Measurements from ENCODE around the gene TADA1.
"Not testable (repeated sequence)": the region's sequence is repeated elsewhere in the genome, so short reads cannot be mapped to it uniquely, and the experiment has no call there.

The TADA1 gene

DNA sequence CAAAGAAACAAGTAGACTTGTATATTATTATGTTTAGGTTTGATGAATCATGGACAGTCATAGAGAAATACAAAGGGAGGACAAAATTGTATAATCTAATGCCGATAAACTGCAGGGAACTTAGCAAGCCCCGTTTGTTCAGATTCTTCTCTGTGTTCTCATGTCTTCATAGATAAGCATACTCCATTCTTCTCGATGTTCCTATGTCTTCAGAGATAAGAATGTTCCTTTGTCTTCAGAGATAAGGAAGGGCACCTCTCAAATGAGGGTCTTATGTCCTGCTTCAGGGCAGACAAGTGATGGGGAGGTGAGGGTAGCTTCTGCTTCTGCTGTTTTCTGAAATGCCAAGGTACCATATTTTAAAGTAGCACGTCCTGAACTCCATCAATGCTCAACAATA lies 19.7 kb upstream of the TADA1 start:
- DNase-seq (ENCODE audit: low read depth in 2 of 2): no peak

DNA sequence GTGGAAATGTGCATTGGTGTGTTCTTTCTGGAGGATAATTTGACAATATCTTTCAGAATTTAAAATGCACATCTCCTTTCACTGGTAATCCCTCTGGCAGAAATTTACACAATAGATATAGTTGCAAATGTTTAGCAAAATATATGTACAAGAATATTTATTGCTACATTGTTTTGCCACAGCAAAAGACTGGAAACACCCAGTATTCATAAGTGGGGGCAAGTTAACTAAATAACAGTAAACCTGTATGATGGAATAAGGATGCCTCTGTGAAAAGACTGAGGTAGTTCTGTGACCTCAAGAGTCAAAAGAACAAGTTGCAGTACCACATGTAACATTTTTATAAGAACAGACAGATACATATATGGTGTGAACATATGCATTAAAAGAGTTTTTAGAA lies 13.7 kb upstream of the TADA1 start:
- no peak for DNase-seq (ENCODE audit: low read depth in 2 of 2)

DNA sequence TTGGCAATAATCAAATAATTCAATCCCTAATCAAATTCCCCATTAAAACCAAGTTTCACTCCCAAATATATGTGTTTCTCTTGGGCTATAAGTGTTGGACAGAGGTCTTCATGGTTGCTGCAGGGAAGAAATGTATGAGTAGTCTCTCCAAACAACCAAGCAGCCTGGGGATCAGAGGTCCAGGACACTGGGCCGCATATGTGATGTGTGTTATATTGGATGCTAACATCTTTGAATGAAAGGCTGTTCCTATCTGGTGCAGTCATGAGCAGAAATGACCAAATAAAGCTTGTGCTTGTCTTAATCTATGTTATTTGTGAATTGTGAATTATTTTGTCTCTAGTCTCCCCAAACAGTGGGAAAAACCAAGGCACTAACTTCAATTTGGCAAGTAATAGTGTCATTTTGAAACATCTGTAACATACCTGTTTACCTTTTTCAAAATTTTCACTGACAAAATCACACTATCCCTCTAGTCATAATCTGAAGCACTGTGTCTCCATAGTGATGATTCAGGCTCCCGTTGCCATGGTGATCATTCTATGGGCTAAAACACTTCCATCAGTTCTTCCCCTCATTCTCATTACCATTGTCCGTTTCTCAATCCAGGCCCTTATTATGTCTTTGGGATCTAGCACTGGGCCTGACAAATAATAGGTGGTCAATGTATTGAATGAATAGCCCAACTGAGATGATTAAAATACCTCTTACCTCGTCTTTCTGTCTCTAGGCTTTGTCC lies 12.5 kb upstream of the TADA1 start:
- no peak for DNase-seq (ENCODE audit: low read depth in 2 of 2)

DNA sequence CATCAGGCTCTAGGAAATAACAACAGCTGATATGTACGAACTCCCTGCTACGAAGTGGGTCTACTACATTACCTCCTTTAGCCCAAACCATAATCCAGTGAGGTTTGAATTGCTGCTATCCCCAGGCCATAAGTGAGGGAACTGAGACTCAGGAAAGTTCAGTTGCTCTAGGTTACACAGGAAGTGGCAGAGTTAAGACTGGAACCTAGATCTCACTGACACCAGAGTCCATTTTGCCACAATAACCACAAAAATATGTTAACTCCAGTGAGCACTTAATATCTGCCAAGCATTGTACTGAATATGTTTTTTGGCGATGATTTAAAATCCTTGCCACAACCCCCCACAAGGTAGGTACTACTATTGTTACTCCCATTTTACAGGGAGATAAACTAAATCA lies 8.9 kb upstream of the TADA1 start:
- DNase-seq (ENCODE audit: low read depth in 2 of 2): no peak

DNA sequence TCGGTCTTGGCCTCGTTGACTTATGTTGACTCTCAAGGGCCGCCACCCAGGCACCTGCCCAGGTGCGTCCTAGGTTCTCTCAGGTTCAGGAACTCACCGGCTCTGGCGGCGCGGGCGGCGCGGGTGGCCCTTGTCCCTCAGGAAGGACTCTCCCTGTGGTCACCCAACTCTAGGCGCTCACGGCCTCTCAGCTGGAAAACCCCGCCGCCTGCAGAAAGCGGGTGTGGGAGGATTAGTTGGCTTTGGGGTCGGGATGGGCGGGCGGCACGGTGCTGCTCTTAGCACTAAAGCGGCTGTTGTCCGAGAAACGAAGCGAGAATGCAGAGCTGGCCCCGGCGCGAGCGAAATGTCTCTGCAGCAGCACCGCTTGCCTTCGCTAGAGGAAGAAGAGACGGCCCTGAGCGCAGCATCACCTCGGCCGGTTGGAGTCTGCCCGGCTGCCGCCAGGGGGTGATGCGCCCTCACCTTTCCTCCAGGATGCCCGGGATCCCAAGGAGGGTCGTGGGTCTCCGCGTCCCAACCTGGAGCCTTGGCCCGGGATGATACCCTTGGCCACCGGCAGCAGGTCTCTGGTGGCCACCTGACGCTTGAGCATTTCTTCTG lies 8.1 kb upstream of the TADA1 start:
- no peak for DNase-seq (ENCODE audit: low read depth in 2 of 2)

DNA sequence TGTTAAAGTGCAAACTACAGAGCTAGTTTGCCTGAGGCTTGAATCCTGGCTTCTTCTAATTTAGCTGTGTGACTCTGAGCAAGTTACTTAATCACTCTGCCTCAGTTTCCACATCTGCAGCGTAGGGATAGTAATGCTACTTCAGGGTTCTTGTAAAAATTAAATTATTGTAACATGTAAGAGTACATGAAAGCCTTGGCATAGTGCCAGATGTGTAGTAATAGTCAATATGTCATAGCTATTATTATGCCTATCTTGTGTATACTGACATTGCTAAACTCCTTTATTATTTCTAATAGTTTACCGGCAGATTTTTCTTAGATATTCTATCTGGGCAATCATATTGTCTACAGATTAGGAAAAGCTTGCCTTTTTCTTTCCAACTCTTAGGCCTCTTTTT lies 6.8 kb upstream of the TADA1 start:
- no peak for DNase-seq (ENCODE audit: low read depth in 2 of 2)

DNA sequence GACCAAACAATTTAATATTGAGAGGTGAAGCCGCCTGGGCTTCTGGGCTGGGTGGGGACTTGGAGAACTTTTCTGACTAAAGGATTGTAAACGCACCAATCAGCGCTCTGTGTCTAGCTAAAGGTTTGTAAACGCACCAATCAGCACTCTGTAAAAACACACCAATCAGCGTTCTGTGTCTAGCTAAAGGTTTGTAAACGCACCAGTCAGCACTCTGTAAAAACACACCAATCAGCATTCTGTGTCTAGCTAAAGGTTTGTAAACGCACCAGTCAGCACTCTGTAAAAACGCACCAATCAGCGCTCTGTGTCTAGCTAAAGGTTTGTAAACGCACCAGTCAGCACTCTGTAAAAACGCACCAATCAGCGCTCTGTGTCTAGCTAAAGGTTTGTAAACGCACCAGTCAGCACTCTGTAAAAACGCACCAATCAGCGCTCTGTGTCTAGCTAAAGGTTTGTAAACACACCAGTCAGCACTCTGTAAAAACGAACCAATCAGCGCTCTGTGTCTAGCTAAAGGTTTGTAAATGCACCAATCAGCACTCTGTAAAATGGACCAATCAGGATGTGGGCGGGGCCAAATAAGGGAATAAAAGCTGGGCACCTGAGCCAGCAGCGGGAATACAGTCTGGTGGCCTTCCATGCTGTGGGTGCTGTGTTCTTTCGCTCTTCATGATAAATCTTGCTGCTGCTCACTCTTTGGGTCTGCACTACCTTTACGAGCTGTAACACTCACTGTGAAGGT lies 2.3 kb upstream of the TADA1 start:
- DNase-seq (ENCODE audit: low read depth in 2 of 2): not testable (repeated sequence)

DNA sequence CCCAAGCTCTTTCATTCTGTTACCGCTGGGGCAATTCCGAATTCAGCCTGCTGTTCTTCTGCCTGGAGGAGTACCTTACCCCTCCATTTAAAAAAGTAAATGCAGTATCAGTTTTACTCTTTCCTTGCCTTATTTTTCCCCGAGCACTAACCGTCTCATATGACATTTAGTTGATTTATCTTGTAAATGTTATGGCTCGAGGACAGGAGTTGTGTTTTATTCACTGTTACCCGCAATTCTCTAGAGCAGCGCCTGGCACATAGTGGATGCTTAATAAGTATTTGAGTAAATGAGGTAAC lies 425 bp upstream of the TADA1 start:
- DNase-seq (ENCODE audit: low read depth in 2 of 2): no peak

DNA sequence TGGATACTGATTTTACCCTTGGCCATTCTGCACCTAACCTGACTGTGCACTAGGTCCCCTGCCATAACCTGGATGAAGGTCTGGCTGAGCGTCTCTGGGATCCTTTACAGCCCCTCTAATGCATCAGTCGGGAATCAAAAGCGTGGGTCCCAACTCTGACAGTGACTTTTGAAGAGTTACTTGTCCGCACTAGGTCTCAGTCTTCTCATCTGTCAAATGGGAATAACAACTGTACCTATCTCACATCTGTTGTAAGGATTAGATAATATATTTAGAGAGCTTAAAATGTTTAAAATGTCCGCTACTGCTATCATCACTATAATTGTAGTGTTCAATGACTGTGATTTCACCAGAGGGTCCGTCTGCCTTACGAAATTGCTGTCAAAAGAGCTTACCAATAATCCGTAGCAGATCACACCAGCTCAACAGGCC lies 746 bp downstream of the TADA1 start:
- DNase-seq (ENCODE audit: low read depth in 2 of 2): no peak

DNA sequence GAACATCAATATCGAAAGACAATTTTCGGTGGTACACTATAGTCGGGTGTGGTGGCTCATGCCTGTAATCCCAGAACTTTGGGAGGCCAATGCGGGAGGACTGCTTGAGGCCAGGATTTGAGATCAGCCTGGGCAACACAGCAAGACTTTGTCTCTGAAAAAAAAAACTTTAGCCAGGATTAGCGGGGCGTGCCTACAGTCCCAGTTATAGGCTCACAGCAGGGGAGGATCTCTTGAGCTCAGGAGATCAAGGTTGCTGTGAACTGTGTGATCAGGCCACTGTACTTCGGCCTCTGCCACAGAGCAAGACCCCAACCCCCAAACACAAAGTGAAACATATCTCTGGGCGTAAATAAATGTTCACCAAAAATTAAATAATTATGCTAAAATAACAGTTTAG lies 1.6 kb downstream of the TADA1 start:
- no peak for DNase-seq (ENCODE audit: low read depth in 2 of 2)

DNA sequence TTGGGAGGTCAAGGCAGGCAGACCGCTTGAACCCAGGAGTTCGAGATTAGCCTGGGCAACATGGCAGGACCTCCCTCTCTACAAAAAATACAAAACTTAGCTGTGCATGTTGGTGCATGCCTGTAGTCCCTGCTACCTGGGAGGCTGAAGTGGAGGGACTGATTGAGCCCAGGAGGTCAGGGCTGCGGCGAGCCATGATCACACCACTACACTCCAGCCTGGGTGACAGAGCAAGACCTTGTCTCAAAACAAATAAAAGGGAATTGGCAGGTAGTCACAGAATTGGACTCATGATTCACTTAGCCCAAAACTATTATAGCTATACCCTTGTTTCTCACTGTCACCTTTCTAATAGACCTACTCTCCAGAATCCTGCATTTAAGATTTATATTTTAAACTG lies 5.5 kb downstream of the TADA1 start:
- no peak for DNase-seq (ENCODE audit: low read depth in 2 of 2)

DNA sequence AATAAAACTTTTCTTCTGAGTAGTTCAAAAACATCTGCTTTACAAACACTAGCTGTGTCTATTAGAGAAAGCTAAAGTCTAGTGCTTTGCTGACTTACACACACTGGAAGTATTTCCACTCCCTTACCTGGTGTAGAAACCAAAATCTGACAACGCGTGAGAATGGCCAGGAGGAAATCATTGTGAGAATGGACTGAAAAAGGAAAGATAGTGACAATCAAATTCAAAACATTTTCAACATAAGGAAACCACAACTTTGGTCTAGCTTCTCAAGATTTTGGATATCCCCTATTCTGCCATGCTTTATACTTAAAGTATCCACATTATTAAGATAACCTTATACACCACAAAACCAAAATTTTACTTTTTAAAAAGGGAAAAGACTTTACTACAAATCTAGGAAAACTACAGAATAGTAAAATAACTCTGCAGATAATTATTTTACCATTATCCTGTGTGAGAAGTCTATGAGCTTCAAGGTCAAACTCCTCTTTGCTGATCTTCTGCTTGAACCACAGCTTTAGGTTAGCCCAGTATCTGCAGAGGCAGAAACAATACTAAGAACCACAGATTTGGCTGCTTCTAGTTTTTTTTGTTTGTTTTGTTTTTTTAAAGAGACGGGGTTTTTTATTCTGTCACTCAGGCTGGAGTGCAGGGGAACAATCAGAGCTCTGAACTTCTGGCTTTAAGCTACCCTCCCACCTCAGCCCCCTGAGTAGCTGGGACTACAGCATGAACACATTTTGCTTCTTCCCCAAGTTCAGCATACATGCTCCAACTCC lies 6.6 kb downstream of the TADA1 start:
- no peak for DNase-seq (ENCODE audit: low read depth in 2 of 2)

DNA sequence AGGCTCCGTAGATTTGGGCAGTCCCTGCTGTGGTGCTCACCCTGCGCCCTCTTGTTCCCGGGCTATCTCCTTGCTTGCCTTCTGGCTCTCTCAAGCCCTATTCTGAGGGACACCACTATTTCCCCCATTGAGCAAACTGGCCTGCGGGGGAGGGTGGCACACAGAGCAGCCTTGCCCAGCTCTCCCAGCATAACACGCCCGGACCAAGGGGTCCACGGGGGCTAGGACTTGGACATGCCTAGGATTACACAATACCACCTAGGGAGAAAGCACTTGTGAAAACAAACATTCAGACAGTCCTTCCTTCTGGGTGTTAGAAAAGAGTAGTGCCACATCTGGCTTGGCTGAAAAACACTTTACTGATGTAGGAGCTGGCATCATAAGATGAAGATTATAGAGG lies 7.4 kb downstream of the TADA1 start:
- DNase-seq (ENCODE audit: low read depth in 2 of 2): no peak

DNA sequence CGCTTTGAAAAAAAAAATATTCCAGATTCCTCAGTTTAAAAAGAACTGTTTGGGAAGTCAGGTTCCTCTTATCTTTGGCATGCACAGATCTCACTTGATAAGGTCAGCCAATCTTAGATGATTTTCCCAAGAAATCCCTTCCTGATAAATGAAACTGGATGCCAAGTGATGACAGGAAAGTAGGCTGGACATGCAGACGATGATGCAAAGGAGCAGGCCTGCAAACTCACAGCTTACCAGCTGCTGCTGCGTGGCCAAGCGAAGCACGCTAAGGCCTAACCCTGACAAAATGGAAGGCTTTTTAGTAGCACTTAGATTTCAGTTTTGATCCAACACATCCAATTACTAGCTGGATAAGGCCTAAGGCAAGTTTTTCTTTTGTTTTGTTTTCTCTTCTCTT lies 10.1 kb downstream of the TADA1 start:
- no peak for DNase-seq (ENCODE audit: low read depth in 2 of 2)

DNA sequence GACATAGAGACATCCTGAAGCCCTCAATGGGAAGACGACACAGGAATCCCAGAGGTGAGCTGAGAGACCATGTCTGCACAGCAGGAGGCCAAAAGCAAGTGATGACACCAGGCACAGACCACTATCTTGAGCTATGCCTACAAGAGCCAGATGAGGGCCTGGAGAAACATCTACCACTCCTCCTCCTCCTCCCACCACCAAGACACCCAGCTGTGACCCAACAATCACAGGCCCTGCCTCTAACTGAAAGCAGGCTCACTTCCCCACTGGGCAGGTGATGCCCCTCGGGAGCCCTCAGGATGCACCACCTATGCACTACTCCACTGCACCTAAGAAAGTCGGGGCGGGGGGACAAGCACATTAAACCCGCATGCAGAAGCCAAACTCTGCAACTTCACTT lies 16.5 kb downstream of the TADA1 start:
- DNase-seq (ENCODE audit: low read depth in 2 of 2): no peak

DNA sequence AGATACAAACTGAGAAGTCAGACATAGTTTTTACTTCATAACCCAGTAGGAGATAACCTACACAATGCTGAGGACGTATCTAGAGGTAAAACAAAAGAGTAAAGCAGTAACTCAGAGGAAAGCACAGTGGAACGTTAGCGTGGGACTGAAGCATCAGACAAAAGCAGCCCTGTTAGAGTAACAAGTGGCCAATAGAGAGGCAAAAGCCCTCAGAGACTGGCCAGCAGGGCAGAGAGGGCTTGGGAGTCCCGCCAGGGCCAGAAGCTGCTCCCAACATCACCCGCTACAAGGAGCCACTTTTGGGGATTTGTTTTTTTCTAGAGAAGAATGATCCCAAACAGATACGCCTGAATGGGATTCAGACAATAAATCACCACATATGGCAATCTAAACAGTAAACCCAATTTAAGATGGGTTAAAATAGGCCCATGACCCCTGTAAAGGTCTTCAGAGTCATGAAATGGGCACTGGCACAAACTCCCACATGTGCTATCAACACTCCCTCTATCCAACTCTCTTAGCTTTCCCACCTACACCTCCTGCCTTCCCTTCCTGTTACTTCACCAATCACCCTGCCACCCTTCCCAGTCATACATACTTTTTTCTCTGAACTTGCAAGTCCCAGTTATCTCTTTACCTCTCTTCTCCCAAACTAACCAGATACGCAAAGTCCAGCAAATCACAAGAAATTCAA lies 17.2 kb downstream of the TADA1 start:
- DNase-seq (ENCODE audit: low read depth in 2 of 2): no peak

DNA sequence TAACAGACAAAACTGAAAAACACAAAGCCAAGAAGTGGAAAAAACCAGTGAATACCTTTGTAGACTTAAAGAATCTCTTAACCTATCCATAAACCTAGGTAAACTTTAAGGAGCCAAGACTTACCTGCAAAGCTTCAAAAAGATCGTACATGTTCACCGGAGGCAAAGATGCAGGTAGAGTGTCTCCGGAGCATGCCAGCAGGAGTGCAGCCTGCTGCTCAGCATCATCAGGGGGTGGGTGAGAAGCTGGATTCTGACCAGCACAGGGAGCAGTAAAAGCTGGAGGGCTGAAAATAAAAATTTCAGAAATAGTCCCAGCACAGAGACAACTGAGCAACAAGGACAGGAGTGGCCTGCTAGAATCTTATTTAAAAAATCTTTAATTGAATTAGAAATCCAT lies 18.1 kb downstream of the TADA1 start:
- DNase-seq (ENCODE audit: low read depth in 2 of 2): no peak

DNA sequence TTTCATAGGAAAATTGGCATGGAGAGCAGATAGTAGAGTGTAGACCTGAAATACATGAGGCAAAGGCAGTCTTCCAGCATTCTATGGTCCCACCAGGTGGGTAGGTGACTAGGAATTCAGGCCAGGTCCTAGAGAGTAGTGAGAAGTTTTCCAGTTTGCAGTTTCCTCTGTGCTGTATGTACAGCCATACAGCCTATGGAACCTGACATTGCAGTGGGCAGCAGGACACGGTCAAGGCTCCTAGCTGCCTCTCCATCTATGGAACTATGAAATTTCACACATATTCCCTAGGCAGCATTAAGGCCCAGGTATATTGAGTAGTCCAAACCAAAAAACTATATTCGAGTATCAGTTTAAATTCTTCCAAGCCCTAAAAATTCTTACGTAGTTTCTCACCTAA lies 20.5 kb downstream of the TADA1 start:
- no peak for DNase-seq (ENCODE audit: low read depth in 2 of 2)

DNA sequence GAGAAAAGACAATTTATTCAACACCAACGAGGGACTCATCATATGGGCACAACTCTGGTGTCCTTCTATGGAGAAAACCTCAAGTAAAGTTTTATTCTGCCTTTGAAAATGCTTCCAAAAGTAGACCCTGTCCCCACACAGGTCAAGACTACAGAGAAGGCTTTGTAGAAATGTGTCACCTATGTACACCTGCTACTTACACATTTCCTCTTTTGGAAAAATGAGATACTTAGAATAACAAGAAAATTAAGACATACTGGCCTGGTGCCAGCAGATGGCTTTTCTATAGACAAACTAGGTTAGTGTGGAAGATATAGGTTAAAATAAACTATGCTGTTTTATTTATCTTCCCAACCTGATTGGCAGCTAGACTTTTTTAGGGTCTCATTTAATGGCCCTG lies 23.1 kb downstream of the TADA1 start:
- DNase-seq (ENCODE audit: low read depth in 2 of 2): no peak

DNA sequence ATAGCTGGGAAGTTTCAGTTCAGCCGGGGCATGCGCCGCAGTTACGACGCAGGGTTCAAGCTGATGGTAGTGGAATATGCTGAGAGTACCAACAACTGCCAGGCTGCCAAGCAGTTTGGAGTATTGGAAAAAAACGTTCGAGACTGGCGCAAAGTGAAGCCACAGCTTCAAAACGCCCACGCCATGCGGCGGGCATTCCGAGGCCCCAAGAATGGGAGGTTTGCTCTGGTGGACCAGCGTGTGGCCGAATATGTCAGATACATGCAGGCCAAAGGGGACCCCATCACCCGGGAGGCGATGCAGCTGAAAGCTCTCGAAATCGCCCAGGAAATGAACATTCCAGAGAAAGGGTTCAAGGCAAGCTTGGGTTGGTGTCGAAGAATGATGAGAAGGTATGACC lies 26.9 kb downstream of the TADA1 start:
- no peak for DNase-seq (ENCODE audit: low read depth in 2 of 2)

DNA sequence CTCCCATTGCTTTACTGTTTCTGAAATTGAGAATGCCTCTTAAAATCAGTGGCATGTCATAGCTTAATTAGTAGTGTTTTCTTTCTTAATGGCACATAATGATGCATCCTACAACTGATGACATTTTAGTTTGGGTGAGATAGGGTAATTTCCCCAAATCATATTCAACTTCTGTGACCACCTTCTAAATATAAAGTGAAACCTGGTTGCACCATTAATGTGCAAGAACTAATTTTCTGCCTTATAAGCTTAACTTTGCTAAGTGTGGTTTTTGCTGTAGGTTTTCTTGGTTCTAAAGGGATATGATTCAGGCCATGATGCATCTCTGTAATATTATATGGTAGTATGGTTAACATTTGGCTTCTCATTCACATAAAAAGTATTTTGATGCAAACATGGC lies 27.9 kb downstream of the TADA1 start:
- no peak for DNase-seq (ENCODE audit: low read depth in 2 of 2)

DNA sequence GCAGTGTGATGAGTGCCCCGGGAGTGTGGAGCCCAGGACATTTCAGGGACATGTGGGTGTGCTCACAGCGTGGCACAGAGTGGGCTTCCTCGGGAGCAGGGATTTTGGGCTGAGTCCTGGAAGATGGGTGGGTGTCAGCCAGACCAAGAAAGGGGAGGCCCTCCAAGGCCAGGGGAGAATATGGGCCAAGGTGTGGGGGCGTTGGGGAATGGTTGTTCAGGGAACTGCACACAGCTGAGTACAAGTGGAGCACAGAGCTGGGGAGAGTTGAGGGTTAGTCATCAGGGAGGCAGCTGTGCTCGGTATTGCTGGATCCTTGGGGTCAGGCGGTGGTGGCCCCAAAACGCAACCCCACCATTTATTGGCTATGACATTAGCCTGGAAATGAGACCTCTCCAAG lies 31.3 kb downstream of the TADA1 start:
- no peak for DNase-seq (ENCODE audit: low read depth in 2 of 2)
